Suprapubic skin (tissue), 4 donors: ENCODE measurements around the gene CDC42BPA. TPM values are rescaled to one million over a fixed set of nuclear protein-coding genes. Genes with fewer than 3 reads are reported as not detected.
A peak's percentile ranks its signal among the peaks of the same experiment; 100 is the strongest.

Source experiments
- DNase-seq, 2 donors: peaks; one replicate each; pipeline ENCODE4 v3.0.0-alpha.2; 2019; ENCODE audit warnings: low spot score in 2 of 2
- H3K27ac ChIP-seq: fragments of 200-600 bp; sonication (generic); one replicate; pipeline ENCODE4 v1.5.1; 2019
- H3K27me3 ChIP-seq: fragments of 200-600 bp; sonication (generic); one replicate; pipeline ENCODE4 v1.5.1; 2019
- H3K36me3 ChIP-seq: fragments of 200-600 bp; sonication (generic); one replicate; pipeline ENCODE4 v1.5.1; 2019
- H3K4me1 ChIP-seq: fragments of 200-600 bp; sonication (generic); one replicate; pipeline ENCODE4 v1.5.1; 2019
- H3K4me3 ChIP-seq: fragments of 200-600 bp; sonication (generic); one replicate; pipeline ENCODE4 v1.5.1; 2019; ENCODE audit warnings: mild to moderate bottlenecking
- H3K9me3 ChIP-seq: fragments of 200-600 bp; sonication (generic); one replicate; pipeline ENCODE4 v1.5.1; 2019
- CTCF ChIP-seq, 2 donors: fragments of 200-600 bp in 1 of 2; fragments of 450-650 bp in 1 of 2; sonication (generic) in 1 of 2; IDR thresholded peaks; one replicate each; pipeline ENCODE4 v1.5.1; 2016 to 2019; ENCODE audit warnings: antibody characterized with exemption in 2 of 2, mild to moderate bottlenecking in 1 of 2, moderate library complexity in 1 of 2
- EP300 ChIP-seq: sonication (generic); formaldehyde crosslinking; IDR thresholded peaks from one replicate; pipeline ENCODE4 v1.6.1; 2017; ENCODE audit warnings: antibody characterized with exemption
- POLR2A ChIP-seq, 2 donors: fragments of 450-650 bp; IDR thresholded peaks; one replicate each; pipeline ENCODE4 v1.6.1; 2017; ENCODE audit warnings: antibody characterized with exemption in 2 of 2, mild to moderate bottlenecking in 2 of 2, moderate library complexity in 2 of 2
- POLR2AphosphoS5 ChIP-seq, 3 donors: sonication (generic); formaldehyde crosslinking; IDR thresholded peaks; one replicate each; pipeline ENCODE4 v1.6.1; 2017; ENCODE audit warnings: antibody characterized with exemption in 3 of 3
- WGBS: methylation state at CpG from one replicate; pipeline ENCODE4 v1.1.5; 2018; 5-methylcytosine and 5-hydroxymethylcytosine counted together
- total RNA-seq, 4 donors: library from RNA; depleted of rRNA; stranded (reverse); fragments of >200 nt; gene quantifications; one replicate each; pipeline ENCODE4 v1.1.0, GENCODE V29; 2016

The CDC42BPA gene
- total RNA-seq, 4 donors from 2014 or later, result 12.2 to 54.6 (median 14.9) TPM

GRCh38 chr1:226976978-226977642 lies 341.2 kb downstream of the CDC42BPA start:
- 95% methylated on average over 7 of the region's 21 CpGs for WGBS
- peaks cover 51% of the 10 kb centered on the region for H3K36me3 ChIP-seq

GRCh38 chr1:226976276-226976977 lies 341.9 kb downstream of the CDC42BPA start:
- TF ChIP-seq POLR2AphosphoS5 (IDR thresholded peaks at IDR 0.05) (no peak), CTCF (IDR thresholded peaks at IDR 0.05) (no peak)
- Histone ChIP-seq H3K9me3 (no peaks in the 10 kb centered on the region), H3K27me3 (no peaks in the 10 kb centered on the region), H3K36me3 (peaks cover 46% of the 10 kb centered on the region), H3K4me3 (no peak overlapping the region), H3K4me1 (peaks cover 22% of the 10 kb centered on the region), H3K27ac (no peak overlapping the region)
- 95% methylated on average over 32 of the region's 34 CpGs for WGBS
- DNase-seq, result peak in 1 of 2 donors; percentile 74

More at GRCh38 chr1:226976978-226977642, 341.2 kb downstream of the CDC42BPA start:
- no peak overlapping the region for H3K4me3 ChIP-seq
- TF ChIP-seq POLR2A (IDR thresholded peaks at IDR 0.05) (no peak), POLR2AphosphoS5 (IDR thresholded peaks at IDR 0.05) (no peak), CTCF (IDR thresholded peaks at IDR 0.05) (no peak), EP300 (no peak)
- no peaks in the 10 kb centered on the region for H3K27me3 ChIP-seq
- DNase-seq, result peak in 1 of 2 donors; percentile 28
- H3K9me3 ChIP-seq, result no peaks in the 10 kb centered on the region
- peaks cover 22% of the 10 kb centered on the region for H3K4me1 ChIP-seq
- H3K27ac ChIP-seq, result no peak overlapping the region

- Histone ChIP-seq H3K27me3 (no peaks in the 10 kb centered on the region), H3K4me1 (peaks cover 22% of the 10 kb centered on the region), H3K27ac (no peak overlapping the region), H3K36me3 (peaks cover 48% of the 10 kb centered on the region), H3K4me3 (no peak overlapping the region), H3K9me3 (no peaks in the 10 kb centered on the region)
- TF ChIP-seq POLR2AphosphoS5 (IDR thresholded peaks at IDR 0.05) (no peak), CTCF (IDR thresholded peaks at IDR 0.05) (no peak), EP300 (no peak), POLR2A (IDR thresholded peaks at IDR 0.05) (no peak)
- 94% methylated on average over 21 of the region's 32 CpGs for WGBS
- DNase-seq, result peak in 1 of 2 donors; percentile 66
These were observed 342.7 kb downstream of the CDC42BPA start for GRCh38 chr1:226975259-226976250.

- TF ChIP-seq EP300 (no peak), POLR2AphosphoS5 (IDR thresholded peaks at IDR 0.05) (no peak), POLR2A (IDR thresholded peaks at IDR 0.05) (no peak)
- WGBS, result 64% methylated on average over 11 of the region's 14 CpGs
These were observed 343.6 kb downstream of the CDC42BPA start for GRCh38 chr1:226974544-226975258.

GRCh38 chr1:226973898-226974543 lies 344.3 kb downstream of the CDC42BPA start:
- peaks cover 22% of the 10 kb centered on the region for H3K4me1 ChIP-seq
- 47% methylated on average over 3 of the region's 11 CpGs for WGBS
- H3K9me3 ChIP-seq, result no peaks in the 10 kb centered on the region
- H3K27ac ChIP-seq, result peak overlapping the region; percentile 31
- peak in 1 of 2 donors; percentile 81 for DNase-seq
- TF ChIP-seq EP300 (no peak), CTCF (IDR thresholded peaks at IDR 0.05) (no peak), POLR2A (IDR thresholded peaks at IDR 0.05) (no peak), POLR2AphosphoS5 (IDR thresholded peaks at IDR 0.05) (no peak)
- H3K27me3 ChIP-seq, result no peaks in the 10 kb centered on the region
- peaks cover 48% of the 10 kb centered on the region for H3K36me3 ChIP-seq
- H3K4me3 ChIP-seq, result no peak overlapping the region

More at GRCh38 chr1:226974544-226975258, 343.6 kb downstream of the CDC42BPA start:
- Histone ChIP-seq H3K9me3 (no peaks in the 10 kb centered on the region), H3K27ac (peak overlapping the region; percentile 31), H3K4me3 (no peak overlapping the region), H3K27me3 (no peaks in the 10 kb centered on the region), H3K4me1 (peaks cover 22% of the 10 kb centered on the region), H3K36me3 (peaks cover 50% of the 10 kb centered on the region)
- peak in 1 of 2 donors; percentile 70 for DNase-seq
